ENCODE measurements around the gene TAF12. TPM values are rescaled to one million over a fixed set of nuclear protein-coding genes. Genes with fewer than 3 reads are reported as not detected.
"Not testable (repeated sequence)": the region's sequence is repeated elsewhere in the genome, so short reads cannot be mapped to it uniquely, and the experiment has no call there.

Gene TAF12
- total RNA-seq, 4 donors from 2014 or later, result 33.5 to 81.6 (median 65.0) TPM

GRCh38 chr1:28592321-28593071 is 50.4 kb downstream of the TAF12 start:
- H3K9me3 ChIP-seq, result no peaks in the 10 kb centered on the region
- DNase-seq, result no peak
- H3K27me3 ChIP-seq, result no peaks in the 10 kb centered on the region
- intact Hi-C loops (cut with DNase I; ENCODE audit: low total_unique reads), result no loop called here
- ATAC-seq, result peak; percentile 21 to 40
- H3K4me3 ChIP-seq, result peak overlapping the region; percentile 35 to 65 (median 50)
- TF ChIP-seq CTCF (IDR thresholded peaks at IDR 0.05 in 4 of 5, conservative IDR thresholded peaks at IDR 0.05 in 1 of 5) (no peak), POLR2A (IDR thresholded peaks at IDR 0.05) (no peak)
- peaks cover 0 to 4% of the 10 kb centered on the region in 2 donors for H3K4me1 ChIP-seq
- H3K27ac ChIP-seq, result no peak overlapping the region
- no peaks in the 10 kb centered on the region for H3K36me3 ChIP-seq
- in situ Hi-C loops (cut with MboI; ENCODE audit: low sequenced_read_pairs in 4 of 4), result loop anchor here in 1 of 4 donors (25.0 kb wide), 1 partner anchor 230 kb away; the partner anchor contains the start of gene PHACTR4

- no peaks in the 10 kb centered on the region for H3K27me3 ChIP-seq
- in situ Hi-C loops (cut with MboI; ENCODE audit: low sequenced_read_pairs in 4 of 4), result loop anchor here in 1 of 4 donors (25.0 kb wide), 1 partner anchor 230 kb away; the partner anchor contains the start of gene PHACTR4
- H3K4me3 ChIP-seq, result peak within 1 kb of the TSS; percentile 35 to 65 (median 50)
- peaks cover 0 to 4% of the 10 kb centered on the region in 2 donors for H3K4me1 ChIP-seq
- DNase-seq, result peak; percentile 5 to 30
- no peak for TF ChIP-seq POLR2A (IDR thresholded peaks at IDR 0.05)
- TF ChIP-seq CTCF (IDR thresholded peaks at IDR 0.05 in 4 of 5, conservative IDR thresholded peaks at IDR 0.05 in 1 of 5), result no peak
- peak; percentile 19 to 24 for ATAC-seq
- H3K27ac ChIP-seq, result no peak within 1 kb of the TSS
- intact Hi-C loops (cut with DNase I; ENCODE audit: low total_unique reads), result no loop called here
- H3K36me3 ChIP-seq, result no peaks in the 10 kb centered on the region
- no peaks in the 10 kb centered on the region for H3K9me3 ChIP-seq
Measured at GRCh38 chr1:28591708-28592320, 51.1 kb downstream of the TAF12 start, which contains the start of gene RAB42. TSS of gene RAB42 (plus strand) at chr1:28592265. CDS start at chr1:28592512, 247 bp downstream.

GRCh38 chr1:28586585-28587391 is 56.1 kb downstream of the TAF12 start:
- intact Hi-C loops (cut with DNase I; ENCODE audit: low total_unique reads), result not testable (repeated sequence)

GRCh38 chr1:28582248-28582615 is 60.6 kb downstream of the TAF12 start:
- in situ Hi-C loops (cut with MboI; ENCODE audit: low sequenced_read_pairs in 4 of 4) (loop anchor here in 1 of 4 donors (25.0 kb wide), 1 partner anchor 220 kb away; the partner anchor contains the start of gene PHACTR4), intact Hi-C loops (cut with DNase I; ENCODE audit: low total_unique reads) (loop anchor here (1.0 to 5.0 kb wide), 3 partner anchors 64 to 335 kb away; no protein-coding TSS in a partner anchor)
- Histone ChIP-seq H3K27ac (peak overlapping the region; percentile 89 to 94 (median 91)), H3K4me3 (peak overlapping the region; percentile 76 to 95 (median 88)), H3K27me3 (no peaks in the 10 kb centered on the region), H3K9me3 (no peaks in the 10 kb centered on the region), H3K4me1 (peaks cover 23 to 25% of the 10 kb centered on the region in 2 donors), H3K36me3 (peaks cover 0 to 35% of the 10 kb centered on the region in 2 donors)
- DNase-seq (no peak), ATAC-seq (peak; percentile 18 to 27)
- TF ChIP-seq POLR2A (IDR thresholded peaks at IDR 0.05) (no peak), CTCF (IDR thresholded peaks at IDR 0.05 in 4 of 5, conservative IDR thresholded peaks at IDR 0.05 in 1 of 5) (no peak)

More at GRCh38 chr1:28586585-28587391, 56.1 kb downstream of the TAF12 start:
- DNase-seq, H3K27me3 ChIP-seq, H3K4me3 ChIP-seq, ATAC-seq, H3K36me3 ChIP-seq, H3K27ac ChIP-seq, H3K9me3 ChIP-seq: not testable (repeated sequence)
- peaks cover 8 to 12% of the 10 kb centered on the region in 2 donors for H3K4me1 ChIP-seq
- in situ Hi-C loops (cut with MboI; ENCODE audit: low sequenced_read_pairs in 4 of 4), result loop anchor here in 1 of 4 donors (25.0 kb wide), 1 partner anchor 224 kb away; the partner anchor contains the start of gene PHACTR4

All from gastrocnemius medialis (tissue), 4 donors.